Activated CD8-positive, alpha-beta memory T cell treated with anti-CD3 and anti-CD28 coated beads for 24 hours (primary cell): ENCODE data around the gene RBM12.

ENCODE experiments used
- DNase-seq: peaks from one replicate; pipeline ENCODE4 v3.0.0-alpha.2; 2020

RBM12 gene

DNA sequence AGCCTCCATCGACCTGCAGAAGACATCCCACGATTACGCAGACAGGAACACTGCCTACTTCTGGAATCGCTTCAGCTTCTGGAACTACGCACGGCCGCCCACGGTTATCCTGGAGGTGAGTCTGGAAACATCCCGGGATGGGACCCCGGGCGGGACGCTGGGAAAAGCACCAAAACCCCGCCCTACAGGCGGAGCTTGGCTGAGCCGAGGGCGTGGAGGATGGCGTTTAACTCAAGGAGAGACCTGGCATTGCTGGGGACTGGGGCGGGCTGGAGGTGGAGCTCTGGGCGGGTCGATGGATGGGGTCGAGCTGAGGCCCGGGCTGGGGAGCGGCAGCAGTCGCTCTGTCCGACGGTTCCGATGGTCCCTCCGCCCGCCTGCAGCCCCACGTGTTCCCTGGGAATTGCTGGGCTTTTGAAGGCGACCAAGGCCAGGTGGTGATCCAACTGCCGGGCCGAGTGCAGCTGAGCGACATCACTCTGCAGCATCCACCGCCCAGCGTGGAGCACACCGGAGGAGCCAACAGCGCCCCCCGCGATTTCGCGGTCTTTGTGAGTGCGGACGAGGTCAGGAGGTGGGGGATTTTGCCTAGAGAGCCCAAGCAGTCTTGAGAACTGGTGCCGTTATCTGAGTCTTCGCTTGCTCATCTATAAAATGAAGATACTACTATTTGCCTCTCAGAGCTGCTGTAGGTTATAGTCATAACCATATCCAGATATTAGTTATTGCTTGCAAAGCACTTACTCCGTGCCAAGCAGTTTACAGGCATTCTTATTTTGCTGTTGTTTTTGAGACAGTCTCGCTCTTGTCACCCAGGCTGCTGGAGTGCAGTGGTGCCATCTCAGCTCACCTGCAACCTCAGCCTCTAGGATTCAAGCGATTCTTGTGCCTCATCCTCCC, 45.3 kb downstream of the RBM12 start:
- peak; percentile 89 for DNase-seq

GRCh38 chr20:35618263-35619131, 46.2 kb downstream of the RBM12 start:
- peak; percentile 71 for DNase-seq

DNA sequence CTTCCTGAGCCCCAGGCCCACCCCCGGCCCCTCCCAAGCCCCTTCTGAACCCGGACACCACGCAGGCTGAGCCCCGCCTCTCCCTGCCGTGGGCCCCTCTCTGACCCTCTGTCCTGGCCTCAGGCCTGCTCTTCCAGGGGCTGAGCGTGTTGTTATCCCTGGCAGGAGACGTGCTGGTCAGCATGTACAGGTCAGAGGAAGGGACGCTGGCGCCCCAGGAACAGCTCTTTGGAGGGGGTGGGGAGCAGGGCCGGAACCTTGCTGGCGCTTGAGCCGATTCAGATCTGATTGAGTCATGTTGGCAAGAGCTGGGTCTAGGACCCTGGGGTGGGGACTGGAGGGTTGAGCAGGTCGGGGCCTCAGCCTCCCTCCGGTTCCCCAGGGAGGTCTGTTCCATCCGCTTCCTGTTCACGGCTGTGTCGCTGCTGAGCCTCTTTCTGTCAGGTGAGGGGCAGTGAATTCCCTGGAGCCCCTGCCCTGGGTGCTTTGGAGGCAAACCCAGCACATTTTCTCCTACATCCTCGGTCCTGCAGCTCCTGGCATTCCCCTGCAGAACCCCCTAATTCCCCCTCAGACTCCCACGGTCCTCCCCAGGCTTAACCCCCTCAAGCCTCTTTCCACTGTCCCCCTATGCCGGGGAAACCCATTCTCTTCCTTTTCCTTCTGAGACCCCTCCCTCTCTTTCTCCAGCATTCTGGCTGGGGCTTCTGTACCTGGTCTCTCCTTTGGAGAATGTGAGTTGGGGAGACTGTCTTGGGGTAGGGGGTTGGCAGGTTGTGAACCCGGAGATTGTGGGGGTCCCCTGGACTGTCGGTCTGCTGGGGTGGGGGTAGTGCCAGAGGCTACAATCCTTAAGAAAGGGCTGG, 47.1 kb downstream of the RBM12 start:
- peak; percentile 71 for DNase-seq

DNA sequence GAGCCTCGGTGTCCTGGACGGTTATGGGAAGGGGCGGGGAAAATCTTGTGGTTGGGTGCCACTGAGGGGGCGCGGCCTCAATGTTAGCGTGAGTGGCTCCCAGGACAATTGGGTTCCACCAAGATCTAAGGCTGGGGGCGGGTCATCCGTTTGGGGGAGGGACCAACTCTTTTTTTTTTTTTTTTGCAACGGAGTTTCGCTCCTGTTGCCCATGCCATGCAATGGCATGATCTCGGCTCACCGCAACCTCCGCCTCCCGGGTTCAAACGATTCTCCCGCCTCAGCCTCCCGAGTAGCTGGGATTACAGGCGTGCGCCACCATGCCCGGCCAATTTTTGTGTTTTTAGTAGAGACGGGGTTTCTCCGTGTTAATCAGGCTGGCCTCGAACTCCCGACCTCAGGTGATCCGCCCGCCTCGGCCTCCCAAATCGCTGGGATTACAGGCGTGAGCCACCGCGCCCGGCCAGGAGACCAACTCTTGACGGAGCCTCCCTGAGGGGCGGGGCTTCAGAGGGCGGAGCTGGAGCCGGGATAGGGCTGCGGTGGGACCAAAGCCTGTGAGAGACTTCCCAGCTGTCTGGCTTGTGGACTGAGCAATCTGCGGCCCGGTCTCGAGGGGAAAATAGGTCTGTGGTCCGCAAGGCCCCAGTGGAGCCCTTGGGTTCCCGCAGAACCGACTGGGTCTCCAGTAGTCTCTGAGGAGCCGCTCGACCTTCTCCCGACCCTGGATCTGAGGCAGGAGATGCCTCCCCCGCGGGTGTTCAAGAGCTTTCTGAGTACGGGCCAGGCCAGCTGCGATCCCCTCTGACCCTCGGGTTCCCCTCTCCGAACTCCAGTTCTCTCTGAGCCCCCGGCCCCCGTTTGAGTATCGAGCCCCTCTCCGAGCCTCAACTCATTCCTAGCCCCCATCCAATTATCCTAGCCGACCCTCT, 48.0 kb downstream of the RBM12 start:
- no peak for DNase-seq

GRCh38 chr20:35615667-35616464, 48.8 kb downstream of the RBM12 start, which contains the start of gene SPAG4:
SPAG4 (plus strand) TSS chr20:35615829; CDS start chr20:35616004, 175 bp downstream.
- DNase-seq = peak; percentile 100

GRCh38 chr20:35611482-35611881, 53.2 kb downstream of the RBM12 start:
- no peak for DNase-seq

GRCh38 chr20:35610833-35611427, 53.8 kb downstream of the RBM12 start:
- DNase-seq = no peak

DNA sequence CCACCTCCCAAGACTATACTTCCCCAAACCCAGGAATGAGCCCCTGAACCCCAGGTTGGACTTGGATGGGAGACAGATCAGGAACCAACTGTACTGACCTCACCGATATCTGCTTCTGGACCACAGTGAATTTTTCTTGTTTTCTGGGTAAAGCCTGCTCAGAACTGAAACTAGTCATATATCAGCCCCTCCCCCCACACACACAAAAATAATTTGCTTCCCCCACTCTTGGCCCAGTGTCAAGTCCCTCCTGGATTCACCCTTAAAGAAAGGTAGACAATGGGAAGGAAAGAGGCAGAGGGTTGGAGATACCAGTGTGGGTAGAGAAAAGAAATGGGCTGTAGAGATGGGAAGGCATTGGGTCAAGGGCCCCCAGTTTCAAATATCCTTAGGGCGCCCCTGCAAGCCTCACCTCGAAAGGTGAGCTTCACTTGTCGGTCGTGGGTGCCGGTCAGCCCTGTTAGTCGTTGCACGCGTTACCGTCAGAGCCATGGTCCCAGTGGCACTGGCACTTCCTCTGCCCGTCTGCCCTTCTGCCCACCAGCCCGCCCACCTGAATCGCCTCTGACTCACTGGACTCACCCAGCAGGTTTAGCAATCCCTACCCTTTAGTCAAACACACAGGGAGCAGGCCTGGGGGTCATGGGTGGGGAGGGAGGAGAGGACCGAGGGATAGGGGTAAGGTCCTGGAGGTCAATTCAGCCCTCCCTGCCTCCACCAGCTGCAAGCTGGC, 57.5 kb downstream of the RBM12 start:
- no peak for DNase-seq

- no peak for DNase-seq
These were observed 58.6 kb downstream of the RBM12 start for GRCh38 chr20:35606127-35606526.

GRCh38 chr20:35604449-35604747, 60.3 kb downstream of the RBM12 start:
- no peak for DNase-seq

GRCh38 chr20:35603695-35604448, 60.8 kb downstream of the RBM12 start:
- no peak for DNase-seq

GRCh38 chr20:35602851-35603495, 61.7 kb downstream of the RBM12 start:
- no peak for DNase-seq

GRCh38 chr20:35601990-35602389, 62.7 kb downstream of the RBM12 start:
- no peak for DNase-seq

DNA sequence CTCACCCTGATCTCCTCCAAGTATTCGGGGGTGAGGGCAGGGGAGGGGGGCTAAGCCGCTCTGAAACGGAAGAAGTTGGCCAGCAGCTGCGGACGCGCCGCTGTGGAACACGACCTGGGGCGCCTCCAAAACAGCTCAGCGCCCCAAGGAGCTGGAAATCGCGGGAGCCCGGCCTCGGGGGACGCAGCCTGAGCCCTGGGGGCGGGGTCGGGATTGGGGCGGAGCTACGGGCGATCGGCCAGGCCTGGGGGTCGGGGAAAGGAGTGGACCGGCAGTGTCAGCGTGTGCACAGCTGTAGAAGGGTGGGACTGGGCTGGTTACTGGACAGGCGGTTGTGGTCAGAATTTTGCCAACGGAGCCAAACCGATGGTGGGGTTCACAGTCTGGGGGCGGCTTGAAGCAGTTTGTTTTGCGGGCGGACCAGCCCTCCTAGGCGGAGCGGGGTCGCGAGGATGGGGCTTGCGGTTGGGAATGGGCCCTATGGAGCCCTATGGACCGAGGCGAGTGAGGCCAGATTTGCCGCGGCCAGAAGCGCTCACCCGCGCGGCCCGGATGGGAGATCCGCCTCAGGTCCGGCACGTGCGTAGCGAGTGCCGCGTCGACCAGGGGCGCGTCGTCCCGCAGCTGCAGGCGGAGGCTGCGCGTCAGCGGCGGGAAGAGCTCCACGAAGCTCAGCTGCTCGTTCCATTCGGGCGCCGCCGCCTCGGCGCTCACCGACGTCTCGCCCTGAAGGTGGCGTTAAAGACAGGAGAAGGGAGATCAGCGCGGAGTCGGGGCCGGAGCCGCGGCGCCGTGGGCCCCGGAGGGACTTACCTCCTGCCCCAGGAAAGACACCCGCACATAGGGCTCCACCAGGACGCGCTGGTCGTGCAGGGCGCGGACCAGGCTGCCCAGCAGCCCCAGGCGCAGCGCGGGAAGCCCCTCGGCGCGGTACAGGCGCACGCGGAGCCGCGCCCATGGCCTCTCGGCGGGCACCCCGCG, 63.4 kb downstream of the RBM12 start:
- peak; percentile 87 for DNase-seq

GRCh38 chr20:35600176-35600992, 64.3 kb downstream of the RBM12 start:
- DNase-seq = no peak

GRCh38 chr20:35599776-35600120, 65.0 kb downstream of the RBM12 start:
- DNase-seq = no peak
